Endothelial cell of umbilical vein (primary cell): Measurements from ENCODE around the gene MGAT5. TPM values are rescaled to one million over a fixed set of nuclear protein-coding genes. Genes with fewer than 3 reads are reported as not detected.

Experiments
- BruUV-seq: library from RNA; stranded (reverse); fragments of 400-500 nt; replicated peaks from 2 replicates; lab custom pipeline; 2021; lab: Mats Ljungman, UMichigan
- CTCF ChIA-PET: fragments of 300-600, 350-600 bp; sonication (Branson Sonifier 250); formaldehyde crosslinking; loops from one replicate; lab custom pipeline; 2021; ENCODE audit warnings: antibody characterized with exemption, inconsistent platforms; lab: Charles Lee
- POLR2A ChIA-PET: fragments of 300-600, 350-600 bp; sonication (Branson Sonifier 250); formaldehyde crosslinking; loops from one replicate; lab custom pipeline; 2021; ENCODE audit warnings: antibody characterized with exemption, inconsistent platforms; lab: Charles Lee
- DNase-seq: peaks from one replicate; pipeline ENCODE4 v3.0.0-alpha.2; 2011; ENCODE audit warnings: low read depth, low spot score
- FAIRE-seq: peaks from 2 replicates; lab custom pipeline; 2011; peaks lifted over from hg19 to GRCh38; lab: Jason Lieb, UNC
- H2AFZ ChIP-seq: 2 replicates; pipeline ENCODE4 v1.6.0; 2012; ENCODE audit warnings: low read depth, low read length, control low read depth, inconsistent platforms
- H3K27ac ChIP-seq: 2 replicates; pipeline ENCODE4 v1.5.1; 2011; ENCODE audit warnings: low read depth, mild to moderate bottlenecking, control low read depth, low read length, moderate library complexity; ENCODE audit not compliant: insufficient read depth
- H3K27me3 ChIP-seq, 2 experiments: 2 replicates each; pipeline versions ENCODE4 v1.6.0 to v1.6.1; 2011; ENCODE audit warnings: low read length in 2 of 2, mixed read lengths in 1 of 2; ENCODE audit not compliant: control insufficient read depth in 2 of 2, insufficient read depth in 2 of 2
- H3K36me3 ChIP-seq, 2 experiments: 2 replicates in 1 of 2; 3 replicates in 1 of 2; pipeline ENCODE4 v1.5.1; 2011; ENCODE audit warnings: low read length in 2 of 2, mild to moderate bottlenecking in 1 of 2, moderate library complexity in 1 of 2; ENCODE audit not compliant: control insufficient read depth in 2 of 2, insufficient read depth in 2 of 2; ENCODE audit errors: extremely low read depth in 1 of 2
- H3K4me1 ChIP-seq: 3 replicates; pipeline ENCODE4 v1.5.1; 2011; ENCODE audit warnings: mild to moderate bottlenecking, low read length; ENCODE audit not compliant: control insufficient read depth, insufficient read depth; ENCODE audit errors: extremely low read depth
- H3K4me2 ChIP-seq: 2 replicates; pipeline ENCODE4 v1.6.1; 2011; ENCODE audit warnings: low read length, control low read depth, mixed read lengths; ENCODE audit not compliant: insufficient read depth
- H3K4me3 ChIP-seq, 3 experiments: fragments of 200-600 bp in 1 of 3; sonication (generic), shearing (Covaris generic) in 1 of 3; replicated peaks in 1 of 3; 2 replicates each; pipeline ENCODE4 v1.5.1; 2011 to 2016; ENCODE audit warnings: control low read depth in 3 of 3, low read length in 3 of 3, mild to moderate bottlenecking in 2 of 3, inconsistent platforms in 1 of 3, low read depth in 1 of 3, moderate library complexity in 1 of 3; ENCODE audit not compliant: insufficient read depth in 1 of 3
- H3K79me2 ChIP-seq: 2 replicates; pipeline ENCODE4 v1.6.0; 2012; ENCODE audit warnings: low read length, inconsistent platforms; ENCODE audit not compliant: control insufficient read depth, insufficient read depth
- H3K9ac ChIP-seq: replicated peaks from 2 replicates; pipeline ENCODE3; 2011; ENCODE audit warnings: low read length, control low read depth; ENCODE audit not compliant: insufficient read depth; ENCODE audit errors: extremely low read depth
- H3K9me1 ChIP-seq: replicated peaks from 3 replicates; pipeline ENCODE4 v1.6.0; 2011; ENCODE audit warnings: mild to moderate bottlenecking, low read length; ENCODE audit not compliant: control insufficient read depth, insufficient read depth; ENCODE audit errors: extremely low read depth
- H3K9me3 ChIP-seq: replicated peaks from 2 replicates; pipeline ENCODE4 v1.5.1; 2012; ENCODE audit warnings: low read length, inconsistent platforms; ENCODE audit not compliant: control insufficient read depth, insufficient read depth
- H4K20me1 ChIP-seq: replicated peaks from 2 replicates; pipeline ENCODE3; 2011; ENCODE audit warnings: mild to moderate bottlenecking, low read length; ENCODE audit not compliant: control insufficient read depth, insufficient read depth; ENCODE audit errors: extremely low read depth
- EZH2 ChIP-seq: IDR thresholded peaks from 2 replicates; pipeline ENCODE4 v1.6.1; 2012; ENCODE audit warnings: borderline replicate concordance, low read depth, mild to moderate bottlenecking, moderate library complexity, low read length, inconsistent platforms; ENCODE audit not compliant: severe bottlenecking
- FOS ChIP-seq: IDR thresholded peaks from 2 replicates; pipeline ENCODE4 v1.6.1; 2011; ENCODE audit warnings: mild to moderate bottlenecking, low read length, moderate library complexity, borderline replicate concordance; ENCODE audit not compliant: insufficient read depth
- JUN ChIP-seq: IDR thresholded peaks from 2 replicates; pipeline ENCODE4 v1.6.1; 2011; ENCODE audit warnings: borderline replicate concordance, low read depth; ENCODE audit not compliant: insufficient read length, insufficient read depth
- POLR2AphosphoS5 ChIP-seq: IDR thresholded peaks from 2 replicates; pipeline ENCODE4 v1.6.1; 2012; ENCODE audit warnings: low read depth, mild to moderate bottlenecking, control low read depth, low read length, moderate library complexity; ENCODE audit not compliant: insufficient read depth
- dilution Hi-C: fragments of 300-500 bp; cut with MboI; formaldehyde crosslinking; loops from one replicate; pipeline ENCODE4 v1.15.0; 2019; ENCODE audit warnings: low sequenced_read_pairs; ENCODE audit not compliant: extremely low pct_ligation_motif_present
- intact Hi-C: fragments of 100-400 bp; cut with micrococcal nuclease; formaldehyde crosslinking; loops from one replicate; pipeline ENCODE4 v1.10.0; 2022
- polyA plus RNA-seq, 4 experiments: library from polyadenylated mRNA; depleted of rRNA in 3 of 4; stranded (reverse) in 3 of 4; unstranded in 1 of 4; fragments of >200 nt; gene quantifications; 2 replicates each; pipeline versions ENCODE4 v1.2.1 to v1.2.3, GENCODE V29; 2011 to 2012; ENCODE audit warnings: missing spikeins in 1 of 4
- total RNA-seq: library from RNA; stranded (reverse); gene quantifications from 2 replicates; pipeline ENCODE4 v1.2.3, GENCODE V29; 2021
- TF ChIP-seq, protein P1 (sequence below), 2 donors: IDR thresholded peaks; 1 replicate in 1 of 2; 2 replicates in 1 of 2; pipeline ENCODE4 v1.5.1; 2011; ENCODE audit warnings: low read length in 2 of 2, mild to moderate bottlenecking in 2 of 2, moderate library complexity in 2 of 2, control low read depth in 1 of 2, inconsistent platforms in 1 of 2, low read depth in 1 of 2; ENCODE audit not compliant: insufficient read depth in 1 of 2; ENCODE audit errors: extremely low read depth in 1 of 2
- TF ChIP-seq, protein P2 (sequence below): IDR thresholded peaks from 2 replicates; pipeline ENCODE4 v1.6.1; 2011; ENCODE audit not compliant: insufficient read depth, insufficient read length

The MGAT5 gene
- total and polyA plus RNA-seq, 2 donors (not counting 3 experiments of a cell fraction or from before 2014, with no cell fraction given) = 17.7 to 84.1 TPM

DNA sequence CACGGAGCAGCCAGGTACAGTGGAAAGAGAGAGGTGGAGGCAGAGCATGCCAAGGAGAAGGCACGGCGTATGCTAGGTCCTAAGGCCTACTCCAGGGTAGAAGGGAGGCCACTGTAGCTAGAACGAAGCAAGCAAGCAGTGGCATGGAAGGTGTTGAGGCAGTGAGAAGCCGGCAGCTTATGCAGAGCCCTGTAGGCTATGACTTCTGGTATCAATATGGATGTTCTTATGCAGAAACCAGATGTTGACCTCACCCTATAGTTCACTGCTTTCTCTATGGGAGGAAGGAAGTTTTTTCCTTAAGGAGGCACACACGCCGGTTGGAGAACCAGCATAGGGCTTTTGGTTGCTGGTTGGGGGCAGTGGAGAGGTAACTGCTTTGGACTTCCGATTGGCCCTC lies 6.1 kb downstream of the MGAT5 start:
- no TSS peak for BruUV-seq
- dilution Hi-C loops (no loop called here), intact Hi-C loops (no loop called here)
- Histone ChIP-seq H2AFZ (no peak overlapping the region), H3K27me3 (no peaks in the 10 kb centered on the region), H3K36me3 (no peaks in the 10 kb centered on the region), H3K9me3 (no peaks in the 10 kb centered on the region), H3K9ac (no peak overlapping the region), H3K79me2 (peaks cover 3% of the 10 kb centered on the region), H3K4me2 (no peak overlapping the region), H3K27ac (no peak overlapping the region), H3K4me3 (no peak overlapping the region), H4K20me1 (no peaks in the 10 kb centered on the region), H3K9me1 (no peaks in the 10 kb centered on the region), H3K4me1 (peaks cover 25% of the 10 kb centered on the region)
- ChIA-PET CTCF (interaction anchor here (0.9 to 1.5 kb wide), 4 partner anchors 14 to 191 kb away, joined by 3 to 7 read pairs (median 5); no protein-coding TSS in a partner anchor), POLR2A (no interaction called here)
- DNase-seq = no peak
- TF ChIP-seq, protein P1, sequence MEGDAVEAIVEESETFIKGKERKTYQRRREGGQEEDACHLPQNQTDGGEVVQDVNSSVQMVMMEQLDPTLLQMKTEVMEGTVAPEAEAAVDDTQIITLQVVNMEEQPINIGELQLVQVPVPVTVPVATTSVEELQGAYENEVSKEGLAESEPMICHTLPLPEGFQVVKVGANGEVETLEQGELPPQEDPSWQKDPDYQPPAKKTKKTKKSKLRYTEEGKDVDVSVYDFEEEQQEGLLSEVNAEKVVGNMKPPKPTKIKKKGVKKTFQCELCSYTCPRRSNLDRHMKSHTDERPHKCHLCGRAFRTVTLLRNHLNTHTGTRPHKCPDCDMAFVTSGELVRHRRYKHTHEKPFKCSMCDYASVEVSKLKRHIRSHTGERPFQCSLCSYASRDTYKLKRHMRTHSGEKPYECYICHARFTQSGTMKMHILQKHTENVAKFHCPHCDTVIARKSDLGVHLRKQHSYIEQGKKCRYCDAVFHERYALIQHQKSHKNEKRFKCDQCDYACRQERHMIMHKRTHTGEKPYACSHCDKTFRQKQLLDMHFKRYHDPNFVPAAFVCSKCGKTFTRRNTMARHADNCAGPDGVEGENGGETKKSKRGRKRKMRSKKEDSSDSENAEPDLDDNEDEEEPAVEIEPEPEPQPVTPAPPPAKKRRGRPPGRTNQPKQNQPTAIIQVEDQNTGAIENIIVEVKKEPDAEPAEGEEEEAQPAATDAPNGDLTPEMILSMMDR (IDR thresholded peaks at IDR 0.05; ENCODE audit: extremely low read depth in 1 of 2, insufficient read depth in 1 of 2, low read depth in 1 of 2, low read length in 2 of 2) = no peak
- TF ChIP-seq JUN (no peak), POLR2AphosphoS5 (no peak), EZH2 (no peak), FOS (no peak)
- TF ChIP-seq, protein P2, sequence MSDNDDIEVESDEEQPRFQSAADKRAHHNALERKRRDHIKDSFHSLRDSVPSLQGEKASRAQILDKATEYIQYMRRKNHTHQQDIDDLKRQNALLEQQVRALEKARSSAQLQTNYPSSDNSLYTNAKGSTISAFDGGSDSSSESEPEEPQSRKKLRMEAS = no peak
- no peak for FAIRE-seq
